ENCODE measurements around the gene PLCB3.

DNA sequence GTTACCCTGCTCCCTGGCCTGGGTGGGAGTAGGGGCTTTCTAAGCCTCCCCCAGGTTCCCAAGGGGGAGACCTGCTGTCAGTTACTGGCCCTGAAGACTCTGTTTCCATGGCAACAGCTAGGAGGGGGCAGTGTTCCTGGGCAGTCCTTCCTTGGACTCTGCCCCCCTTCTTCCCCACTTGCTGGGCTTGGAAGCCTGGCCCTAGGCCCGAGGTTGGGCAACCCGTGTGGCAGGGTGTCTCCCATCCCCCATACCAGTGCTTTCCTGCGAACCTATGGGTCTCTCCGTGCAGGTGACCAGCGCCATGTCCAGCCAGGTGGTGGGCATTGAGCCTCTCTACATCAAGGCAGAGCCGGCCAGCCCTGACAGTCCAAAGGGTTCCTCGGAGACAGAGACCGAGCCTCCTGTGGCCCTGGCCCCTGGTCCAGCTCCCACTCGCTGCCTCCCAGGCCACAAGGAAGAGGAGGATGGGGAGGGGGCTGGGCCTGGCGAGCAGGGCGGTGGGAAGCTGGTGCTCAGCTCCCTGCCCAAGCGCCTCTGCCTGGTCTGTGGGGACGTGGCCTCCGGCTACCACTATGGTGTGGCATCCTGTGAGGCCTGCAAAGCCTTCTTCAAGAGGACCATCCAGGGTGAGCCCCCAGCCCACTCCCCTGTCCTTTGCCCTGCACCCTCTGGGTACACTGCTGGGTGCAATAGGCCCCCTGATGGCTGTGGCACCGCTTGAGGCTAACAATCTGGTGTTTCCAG, 55.7 kb downstream of the PLCB3 start:
- TF ChIP-seq CTCF (IDR thresholded peaks at IDR 0.05; ENCODE audit: low read depth, low read length), result no peak
- TF ChIP-seq EZH2phosphoT487 (IDR thresholded peaks at IDR 0.05; ENCODE audit: low read depth), result no peak

All from OCI-LY3 (cell line).